Erythroblast (primary cell): ENCODE results near the gene PSD.

ENCODE experiments used
- GATA1 ChIP-seq: IDR thresholded peaks from 2 replicates; pipeline ENCODE4 v1.6.1; 2011; ENCODE audit warnings: low read depth, mild to moderate bottlenecking, control low read depth, low read length, moderate library complexity
- POLR2A ChIP-seq: IDR thresholded peaks from 2 replicates; pipeline ENCODE4 v1.6.1; 2011; ENCODE audit warnings: mild to moderate bottlenecking, low read length

- no peak for TF ChIP-seq POLR2A
- TF ChIP-seq GATA1, result no peak
Measured at GRCh38 chr10:102402512-102402896, 16.1 kb downstream of the PSD start.
